Measurements from ENCODE around the gene UXS1.

The UXS1 gene

GRCh38 chr2:106073678-106074406 is 120.3 kb downstream of the UXS1 start:
- DNase-seq = no peak

- DNase-seq = no peak
Measured at GRCh38 chr2:106070181-106070580, 123.9 kb downstream of the UXS1 start.

- no peak for DNase-seq
Measured at GRCh38 chr2:106068451-106068850, 125.7 kb downstream of the UXS1 start.

GRCh38 chr2:106065983-106066820 is 127.9 kb downstream of the UXS1 start:
- DNase-seq = no peak

- no peak for DNase-seq
Measured at GRCh38 chr2:106065268-106065982, 128.7 kb downstream of the UXS1 start.

- DNase-seq = no peak
Measured at GRCh38 chr2:106063181-106063580, 130.9 kb downstream of the UXS1 start.

GRCh38 chr2:106062627-106063026 is 131.5 kb downstream of the UXS1 start:
- DNase-seq = no peak

- DNase-seq = no peak
Measured at GRCh38 chr2:106061611-106062349, 132.3 kb downstream of the UXS1 start.

GRCh38 chr2:106059416-106060065 is 134.6 kb downstream of the UXS1 start:
- DNase-seq = no peak

- no peak for DNase-seq
Measured at GRCh38 chr2:106058469-106059137, 135.5 kb downstream of the UXS1 start.

- DNase-seq = no peak
Measured at GRCh38 chr2:106057206-106057605, 136.9 kb downstream of the UXS1 start.

GRCh38 chr2:106054880-106055655 is 139.0 kb downstream of the UXS1 start:
- DNase-seq = no peak

- no peak for DNase-seq
Measured at GRCh38 chr2:106054321-106054720, 139.8 kb downstream of the UXS1 start.

- no peak for DNase-seq
Measured at GRCh38 chr2:106053581-106053980, 140.5 kb downstream of the UXS1 start.

GRCh38 chr2:106053116-106053515 is 141.0 kb downstream of the UXS1 start:
- DNase-seq = no peak

- DNase-seq = no peak
Measured at GRCh38 chr2:106044859-106045258, 149.2 kb downstream of the UXS1 start.

GRCh38 chr2:106044021-106044420 is 150.1 kb downstream of the UXS1 start:
- DNase-seq = no peak

Measured in GDM1 (cell line).